GM18502 (cell line): ENCODE data around the gene PCNX2.
"Not testable (repeated sequence)": the region's sequence is repeated elsewhere in the genome, so short reads cannot be mapped to it uniquely, and the experiment has no call there.

Experiments used
- ATAC-seq: cut with Tn5 transposase; IDR thresholded peaks from one replicate; pipeline ENCODE4 v1.9.1; 2021; ENCODE audit warnings: mild to moderate bottlenecking; ENCODE audit not compliant: unreplicated experiment, poor library complexity

Gene PCNX2

GRCh38 chr1:233172201-233172600 is 123.3 kb downstream of the PCNX2 start:
- no peak for ATAC-seq

GRCh38 chr1:233170741-233171140 is 124.8 kb downstream of the PCNX2 start:
- no peak for ATAC-seq

- no peak for ATAC-seq
These were observed 127.1 kb downstream of the PCNX2 start for GRCh38 chr1:233168384-233168783.

- no peak for ATAC-seq
These were observed 128.6 kb downstream of the PCNX2 start for GRCh38 chr1:233166896-233167295.

- ATAC-seq, result no peak
These were observed 131.8 kb downstream of the PCNX2 start for GRCh38 chr1:233163696-233164095.

- ATAC-seq, result no peak
These were observed 137.2 kb downstream of the PCNX2 start for GRCh38 chr1:233158322-233158721.

- no peak for ATAC-seq
These were observed 138.3 kb downstream of the PCNX2 start for GRCh38 chr1:233157245-233157644.

- no peak for ATAC-seq
These were observed 143.7 kb downstream of the PCNX2 start for GRCh38 chr1:233151861-233152260.

GRCh38 chr1:233144434-233144833 is 151.1 kb downstream of the PCNX2 start:
- no peak for ATAC-seq

- no peak for ATAC-seq
These were observed 152.3 kb downstream of the PCNX2 start for GRCh38 chr1:233143241-233143640.

GRCh38 chr1:233140974-233141373 is 154.6 kb downstream of the PCNX2 start:
- no peak for ATAC-seq

- no peak for ATAC-seq
These were observed 155.0 kb downstream of the PCNX2 start for GRCh38 chr1:233140499-233140898.

- ATAC-seq, result no peak
These were observed 156.5 kb downstream of the PCNX2 start for GRCh38 chr1:233138788-233139585.

- no peak for ATAC-seq
These were observed 159.7 kb downstream of the PCNX2 start for GRCh38 chr1:233135833-233136232.

GRCh38 chr1:233132445-233132844 is 163.1 kb downstream of the PCNX2 start:
- no peak for ATAC-seq

GRCh38 chr1:233129031-233129430 is 166.5 kb downstream of the PCNX2 start:
- not testable (repeated sequence) for ATAC-seq

- ATAC-seq, result no peak
These were observed 168.4 kb downstream of the PCNX2 start for GRCh38 chr1:233127157-233127556.

GRCh38 chr1:233122779-233123178 is 172.7 kb downstream of the PCNX2 start:
- no peak for ATAC-seq

GRCh38 chr1:233121947-233122559 is 173.5 kb downstream of the PCNX2 start:
- ATAC-seq, result no peak

- ATAC-seq, result no peak
These were observed 180.7 kb downstream of the PCNX2 start for GRCh38 chr1:233114860-233115259.

- no peak for ATAC-seq
These were observed 181.4 kb downstream of the PCNX2 start for GRCh38 chr1:233114159-233114558.
